ENCODE data around the gene ATN1.

- no peak for TF ChIP-seq CTCF (IDR thresholded peaks at IDR 0.05)
- TF ChIP-seq EP300 (IDR thresholded peaks at IDR 0.05): no peak
- TF ChIP-seq POLR2A (IDR thresholded peaks at IDR 0.05): no peak
- TF ChIP-seq POLR2AphosphoS5 (IDR thresholded peaks at IDR 0.05): no peak
Observed at GRCh38 chr12:6957151-6957701, 29.5 kb downstream of the ATN1 start.
